GM12864 (cell line): ENCODE results near the gene TPD52L2.

Experiments used
- DNase-seq: peaks from one replicate; pipeline ENCODE4 v3.0.0-alpha.2; 2011; ENCODE audit warnings: low read depth
- H3K4me3 ChIP-seq: 2 replicates; pipeline ENCODE4 v1.5.1; 2011; ENCODE audit warnings: mild to moderate bottlenecking, low read depth, low read length, control low read depth
- TF ChIP-seq, protein P1 (sequence below): IDR thresholded peaks from 2 replicates; pipeline ENCODE4 v1.5.1; 2011; ENCODE audit warnings: low read depth, mild to moderate bottlenecking, moderate library complexity, low read length, control low read depth, inconsistent platforms; ENCODE audit errors: missing control alignments

The TPD52L2 gene

DNA sequence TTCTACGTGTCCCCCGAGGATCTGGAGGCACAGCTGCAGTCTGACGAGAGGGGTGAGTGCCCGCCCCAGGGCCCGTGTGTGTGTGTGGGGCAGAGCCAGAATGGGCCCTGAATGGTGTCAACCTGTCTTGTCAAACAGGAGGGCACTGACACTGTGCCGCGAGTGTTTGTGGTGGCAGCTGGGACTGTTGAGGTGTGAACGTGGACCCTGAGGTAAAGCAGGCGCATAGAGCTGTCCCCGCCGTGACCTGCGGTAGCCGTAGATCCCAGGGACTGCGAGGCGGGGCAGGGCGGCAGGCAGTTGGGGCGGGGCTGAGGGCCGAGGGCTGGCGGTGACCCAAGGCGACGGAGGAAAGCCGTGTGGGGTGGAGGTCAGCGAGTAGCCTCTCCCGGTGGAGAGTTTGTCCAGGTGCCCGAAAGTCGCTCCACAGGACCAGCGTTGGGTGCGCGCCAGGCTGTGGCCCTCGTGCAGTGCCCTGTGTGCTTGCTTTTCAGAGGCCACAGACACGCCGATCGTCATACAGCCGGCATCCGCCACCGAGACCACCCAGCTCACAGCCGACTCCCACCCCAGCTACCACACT lies 66.0 kb downstream of the TPD52L2 start:
- no peak overlapping the region for H3K4me3 ChIP-seq
- no peak for DNase-seq
- TF ChIP-seq, protein P1, sequence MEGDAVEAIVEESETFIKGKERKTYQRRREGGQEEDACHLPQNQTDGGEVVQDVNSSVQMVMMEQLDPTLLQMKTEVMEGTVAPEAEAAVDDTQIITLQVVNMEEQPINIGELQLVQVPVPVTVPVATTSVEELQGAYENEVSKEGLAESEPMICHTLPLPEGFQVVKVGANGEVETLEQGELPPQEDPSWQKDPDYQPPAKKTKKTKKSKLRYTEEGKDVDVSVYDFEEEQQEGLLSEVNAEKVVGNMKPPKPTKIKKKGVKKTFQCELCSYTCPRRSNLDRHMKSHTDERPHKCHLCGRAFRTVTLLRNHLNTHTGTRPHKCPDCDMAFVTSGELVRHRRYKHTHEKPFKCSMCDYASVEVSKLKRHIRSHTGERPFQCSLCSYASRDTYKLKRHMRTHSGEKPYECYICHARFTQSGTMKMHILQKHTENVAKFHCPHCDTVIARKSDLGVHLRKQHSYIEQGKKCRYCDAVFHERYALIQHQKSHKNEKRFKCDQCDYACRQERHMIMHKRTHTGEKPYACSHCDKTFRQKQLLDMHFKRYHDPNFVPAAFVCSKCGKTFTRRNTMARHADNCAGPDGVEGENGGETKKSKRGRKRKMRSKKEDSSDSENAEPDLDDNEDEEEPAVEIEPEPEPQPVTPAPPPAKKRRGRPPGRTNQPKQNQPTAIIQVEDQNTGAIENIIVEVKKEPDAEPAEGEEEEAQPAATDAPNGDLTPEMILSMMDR = no peak

DNA sequence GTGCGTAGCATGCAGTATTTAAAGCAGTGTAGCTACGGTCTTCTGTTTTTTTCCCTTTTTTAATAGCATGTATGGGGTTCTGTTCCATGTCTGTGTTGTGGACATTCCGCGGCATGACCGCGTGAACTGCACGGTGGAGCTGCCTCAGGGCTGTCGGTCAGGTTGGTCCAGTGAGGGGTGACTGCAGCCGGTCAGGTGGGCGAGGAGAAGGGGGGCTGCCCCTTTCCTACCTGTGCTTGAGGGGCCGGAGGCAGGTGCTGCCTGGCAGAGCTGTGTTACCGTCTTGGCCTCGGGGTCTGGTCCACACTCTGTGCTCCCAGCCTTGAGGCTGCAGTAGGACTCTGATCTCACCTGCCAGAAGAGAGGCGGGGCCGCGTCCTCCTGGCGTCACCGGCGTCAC lies 66.7 kb downstream of the TPD52L2 start:
- DNase-seq = no peak
- H3K4me3 ChIP-seq = no peak overlapping the region
- TF ChIP-seq, protein P1 = no peak

DNA sequence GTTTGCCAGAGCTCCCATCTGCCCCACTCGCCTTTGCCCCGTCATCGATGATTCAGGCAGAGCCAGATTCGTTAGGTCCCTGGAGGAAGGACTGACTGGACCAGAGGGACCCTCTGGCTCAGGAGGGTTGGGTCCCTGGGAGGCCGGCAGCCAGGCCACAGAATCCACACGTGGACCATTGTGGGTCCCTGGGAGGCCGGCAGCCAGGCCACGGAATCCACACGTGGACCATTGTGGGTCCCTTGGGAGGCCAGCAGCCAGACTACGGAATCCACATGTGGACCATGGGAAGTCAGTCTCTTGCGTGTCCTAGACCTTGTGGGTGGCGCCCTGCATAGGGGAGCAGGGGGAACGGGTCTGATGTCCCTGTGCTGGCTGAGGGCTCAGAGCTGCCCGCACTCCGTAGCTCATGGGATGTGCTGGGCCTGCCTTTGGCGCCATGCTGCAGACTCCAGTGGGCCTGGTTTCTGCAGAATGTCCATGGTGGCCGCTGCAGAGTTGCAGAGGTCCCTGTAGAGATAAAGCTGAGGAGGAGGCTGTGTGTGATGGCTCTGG lies 67.6 kb downstream of the TPD52L2 start:
- TF ChIP-seq, protein P1 = no peak
- no peak overlapping the region for H3K4me3 ChIP-seq
- no peak for DNase-seq

DNA sequence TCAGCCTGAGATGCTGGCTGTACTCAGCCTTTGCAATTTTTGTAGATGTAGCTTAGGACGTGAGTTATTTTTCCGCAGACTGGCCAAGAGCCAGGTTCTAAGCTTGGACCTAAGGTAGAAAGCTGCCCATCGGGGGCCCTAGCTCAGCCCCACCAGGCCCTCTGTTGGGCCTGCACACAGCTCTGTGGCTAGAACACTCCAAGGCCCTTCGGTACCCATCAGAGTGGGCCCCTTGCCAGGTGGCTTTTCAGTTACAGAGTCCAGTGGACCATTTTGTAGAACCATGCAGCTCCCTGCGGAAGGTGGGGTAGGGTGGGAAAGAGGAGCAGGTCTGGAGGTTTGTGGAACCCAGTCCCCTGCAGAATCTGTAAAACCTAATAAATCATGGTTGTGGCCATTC lies 68.6 kb downstream of the TPD52L2 start:
- TF ChIP-seq, protein P1 = no peak
- no peak for DNase-seq
- H3K4me3 ChIP-seq = no peak overlapping the region

DNA sequence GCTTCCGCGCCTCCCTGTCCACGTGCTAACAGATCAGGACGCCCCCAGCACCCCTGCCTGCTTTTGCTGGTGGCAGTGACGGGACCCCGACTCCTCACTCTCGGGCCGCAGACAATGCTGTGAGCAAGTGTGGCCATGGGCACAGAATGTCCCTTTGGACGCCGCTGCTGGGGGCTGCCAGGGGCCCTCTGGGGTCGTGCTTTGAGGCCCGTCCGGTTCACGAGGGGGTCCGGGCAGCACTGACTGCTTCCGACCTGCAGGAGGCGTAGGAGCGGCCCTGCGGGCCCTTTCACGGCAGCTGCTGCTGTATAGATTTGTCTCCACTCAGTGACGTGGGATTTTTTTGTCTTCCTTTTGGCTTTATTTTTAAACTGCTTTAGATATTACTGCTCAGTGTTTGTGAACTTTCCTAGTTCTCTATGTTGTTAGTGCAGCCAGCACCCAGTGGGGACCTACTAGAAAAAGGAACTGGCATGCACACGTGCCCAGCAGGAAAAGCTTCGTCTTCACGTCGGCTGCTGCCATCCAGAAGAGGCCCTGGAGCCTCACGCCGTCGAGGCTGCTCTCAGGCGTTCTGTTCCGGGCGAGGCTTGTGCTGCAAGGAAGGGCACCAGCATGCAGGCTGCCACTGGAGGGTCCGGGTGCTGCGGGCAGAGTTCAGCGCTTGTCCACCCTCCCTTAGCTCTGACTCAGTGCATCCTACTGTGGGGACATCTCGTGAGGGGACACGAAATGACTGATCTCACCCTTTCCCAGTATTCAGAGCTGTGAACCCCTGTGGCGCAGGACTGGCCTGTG lies 69.4 kb downstream of the TPD52L2 start:
- TF ChIP-seq, protein P1 = peak; percentile 34
- no peak overlapping the region for H3K4me3 ChIP-seq
- no peak for DNase-seq

DNA sequence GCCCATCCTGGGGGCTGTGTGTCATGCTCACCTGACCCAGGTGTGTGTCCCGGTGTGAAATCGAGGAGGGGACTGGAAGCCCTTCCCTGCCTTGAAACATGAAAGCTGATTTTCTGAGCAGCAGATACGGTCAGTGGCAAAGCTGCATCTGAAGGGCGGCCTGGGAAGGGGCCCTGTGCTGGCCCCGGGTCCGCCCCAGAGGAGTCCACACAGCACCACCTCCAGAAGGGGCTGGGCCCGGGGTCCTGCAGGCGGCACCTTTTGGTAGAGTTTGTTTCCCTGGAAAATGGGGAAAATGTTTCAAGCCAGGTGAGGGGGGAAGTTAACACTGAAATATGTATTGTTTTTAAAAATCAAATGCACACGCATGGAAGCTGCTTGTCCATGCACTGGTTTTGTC lies 70.4 kb downstream of the TPD52L2 start:
- no peak overlapping the region for H3K4me3 ChIP-seq
- DNase-seq = no peak
- TF ChIP-seq, protein P1 = no peak
